Activated naive CD8-positive, alpha-beta T cell treated with anti-CD3 and anti-CD28 coated beads, Interleukin-2, amount 10 ng/mL, durations not matched to agents 7 days and 5 days (primary cell): Measurements from ENCODE around the gene MFGE8. TPM values are rescaled to one million over a fixed set of nuclear protein-coding genes. Genes with fewer than 3 reads are reported as not detected.

Source experiments
- ATAC-seq: fragments of 150-1000 bp; cut with Tn5 transposase; one replicate; pipeline ENCODE4 v1.10.0; 2021; ENCODE audit warnings: low read depth, moderate library complexity
- POLR2A ChIA-PET: fragments of 350-600 bp; sonication (Branson Sonifier 250); formaldehyde crosslinking; loops from one replicate; lab custom pipeline; 2021; ENCODE audit warnings: antibody characterized with exemption; lab: Charles Lee
- DNase-seq: peaks from one replicate; pipeline ENCODE4 v3.0.0; 2021
- H3K27ac Mint-ChIP-seq: one replicate; pipeline ENCODE4 v1.8.0; 2022; ENCODE audit warnings: mild to moderate bottlenecking, mixed read lengths
- H3K27me3 Mint-ChIP-seq: one replicate; pipeline ENCODE4 v1.8.0; 2022; ENCODE audit warnings: mild to moderate bottlenecking, moderate library complexity, mixed read lengths
- H3K36me3 Mint-ChIP-seq: one replicate; pipeline ENCODE4 v1.8.0; 2021; ENCODE audit warnings: mild to moderate bottlenecking, mixed read lengths
- H3K4me1 Mint-ChIP-seq: one replicate; pipeline ENCODE4 v1.8.0; 2021; ENCODE audit warnings: mixed read lengths
- H3K4me3 Mint-ChIP-seq: one replicate; pipeline ENCODE4 v1.8.0; 2022; ENCODE audit warnings: mild to moderate bottlenecking, moderate library complexity, mixed read lengths
- H3K9me3 Mint-ChIP-seq: one replicate; pipeline ENCODE4 v1.8.0; 2021; ENCODE audit warnings: mixed read lengths
- total RNA-seq, 2 experiments: library from RNA; stranded (reverse); gene quantifications; one replicate each; pipeline ENCODE4 v1.2.3, GENCODE V29; 2021

Gene MFGE8
- total RNA-seq, 2 experiments from 2014 or later = 94.7 to 100 TPM

DNA sequence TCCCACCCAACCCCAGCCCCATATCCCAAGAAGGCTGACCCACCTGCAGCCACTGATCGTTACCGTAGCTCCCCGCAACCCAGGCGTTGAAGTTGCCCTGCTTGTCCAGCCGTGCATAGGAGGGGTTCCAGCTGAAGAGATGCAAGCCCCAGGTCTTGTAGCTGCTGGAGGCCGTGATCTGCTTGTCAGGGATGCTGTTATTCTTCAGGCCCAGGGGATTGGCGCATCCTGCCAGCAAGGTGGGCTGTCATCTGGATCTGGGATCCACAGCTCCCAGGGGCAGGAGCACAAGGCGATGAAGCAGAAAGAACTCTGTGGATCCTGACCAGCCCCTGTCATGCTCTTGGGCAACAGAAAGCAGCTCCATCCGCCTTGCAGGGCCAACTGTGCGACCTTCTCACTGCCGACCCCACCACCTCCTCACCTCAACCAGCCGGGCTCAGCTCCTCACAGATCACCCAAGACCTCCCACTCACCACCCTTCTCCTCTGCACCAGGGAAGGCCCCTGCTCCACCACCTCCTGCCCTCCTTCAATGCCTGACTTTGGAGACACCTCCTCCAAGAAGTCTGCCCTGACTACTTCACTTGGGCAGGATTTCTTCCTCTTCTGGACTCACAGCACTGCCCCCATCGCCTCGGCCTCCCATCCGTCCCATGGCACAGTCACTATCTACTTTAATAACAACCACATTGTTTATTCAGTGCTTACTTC, 11.5 kb downstream of the MFGE8 start:
- ATAC-seq (no peak), DNase-seq (no peak)
- Mint-ChIP-seq H3K4me3 (no peak overlapping the region), H3K9me3 (no peaks in the 10 kb centered on the region), H3K27ac (peak overlapping the region; percentile 50), H3K4me1 (peaks cover 33% of the 10 kb centered on the region), H3K36me3 (peaks cover 7% of the 10 kb centered on the region), H3K27me3 (no peaks in the 10 kb centered on the region)
- POLR2A ChIA-PET = interaction anchor here (2.4 kb wide), 1 partner anchor 11 kb away, joined by 9 read pairs; the partner anchor contains the start of gene MFGE8

DNA sequence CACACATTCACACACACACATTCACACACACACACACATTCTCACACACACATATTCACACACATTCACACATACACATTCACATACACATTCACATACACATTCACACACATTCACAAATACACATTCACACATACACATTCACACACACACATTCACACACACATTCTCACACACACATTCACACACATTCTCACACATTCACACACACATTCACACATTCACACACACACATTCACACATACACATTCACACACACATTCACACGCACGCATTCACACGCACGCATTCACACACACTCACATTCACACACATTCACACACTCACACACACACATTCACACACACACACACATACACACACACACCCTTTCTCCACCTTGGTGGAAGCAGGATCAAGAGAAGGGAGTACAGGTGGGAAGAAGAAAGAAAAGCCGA, 12.2 kb downstream of the MFGE8 start:
- Mint-ChIP-seq H3K4me3 (no peak overlapping the region), H3K27me3 (no peaks in the 10 kb centered on the region), H3K36me3 (peaks cover 7% of the 10 kb centered on the region), H3K4me1 (peaks cover 36% of the 10 kb centered on the region), H3K9me3 (no peaks in the 10 kb centered on the region), H3K27ac (peak overlapping the region; percentile 72)
- no peak for DNase-seq
- no peak for ATAC-seq
- POLR2A ChIA-PET = no interaction called here

DNA sequence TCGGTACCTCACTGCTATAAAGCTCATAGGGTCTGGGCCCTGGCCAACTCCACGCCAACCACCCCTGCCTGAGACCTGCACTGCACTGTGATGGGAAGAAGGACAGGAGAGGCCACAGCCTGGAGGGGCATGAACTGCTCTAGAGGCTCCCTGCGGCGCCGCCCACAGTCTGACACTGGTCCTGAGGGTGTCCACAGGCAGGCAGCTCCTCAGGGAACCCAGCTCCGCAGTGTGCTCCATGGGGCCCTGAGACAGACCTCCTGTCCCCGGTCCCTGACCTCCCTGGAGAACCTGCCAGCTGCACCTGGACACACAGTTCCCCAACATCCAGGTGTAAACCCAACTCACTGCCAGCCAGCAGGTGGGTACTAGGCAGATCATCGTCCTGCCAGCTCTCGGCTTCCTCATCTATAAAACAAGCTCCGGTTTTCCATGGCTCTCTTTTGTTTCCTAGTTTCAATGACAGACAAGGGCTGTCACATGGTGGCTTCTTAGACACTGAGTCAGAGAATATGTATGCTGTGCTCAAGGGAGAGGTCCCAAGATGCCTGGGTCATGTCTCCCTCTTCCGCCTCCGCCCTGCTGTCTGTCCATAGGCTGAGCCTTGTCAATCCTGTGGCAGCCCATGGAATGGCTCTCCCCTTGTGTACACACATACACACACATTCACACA, 12.7 kb downstream of the MFGE8 start:
- no peak overlapping the region for H3K4me3 Mint-ChIP-seq
- DNase-seq = no peak
- no peaks in the 10 kb centered on the region for H3K9me3 Mint-ChIP-seq
- peaks cover 39% of the 10 kb centered on the region for H3K4me1 Mint-ChIP-seq
- H3K27ac Mint-ChIP-seq = peak overlapping the region; percentile 72
- ATAC-seq = no peak
- POLR2A ChIA-PET = no interaction called here
- peaks cover 7% of the 10 kb centered on the region for H3K36me3 Mint-ChIP-seq
- H3K27me3 Mint-ChIP-seq = no peaks in the 10 kb centered on the region

DNA sequence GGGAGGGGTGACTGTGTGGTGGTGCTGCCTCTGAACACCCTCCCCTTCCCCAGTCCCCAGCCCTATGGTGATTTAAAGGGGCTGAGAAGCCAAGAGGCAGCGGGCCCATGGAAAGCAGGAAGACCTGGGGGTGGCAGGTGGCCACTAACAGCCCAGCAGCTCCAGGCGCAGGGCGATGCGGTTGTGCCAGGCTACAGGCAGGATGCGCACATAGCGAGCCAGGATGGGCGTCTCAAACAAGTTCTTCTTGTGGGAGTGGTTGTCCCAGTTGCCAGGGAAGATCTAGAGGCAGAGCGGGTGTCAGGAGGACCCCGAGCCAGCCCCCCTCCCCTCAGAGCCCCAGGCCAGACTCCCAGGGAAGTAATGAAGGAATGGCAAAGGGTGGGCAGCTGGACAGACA, 13.9 kb downstream of the MFGE8 start:
- H3K4me1 Mint-ChIP-seq = peaks cover 32% of the 10 kb centered on the region
- no peak overlapping the region for H3K27ac Mint-ChIP-seq

DNA sequence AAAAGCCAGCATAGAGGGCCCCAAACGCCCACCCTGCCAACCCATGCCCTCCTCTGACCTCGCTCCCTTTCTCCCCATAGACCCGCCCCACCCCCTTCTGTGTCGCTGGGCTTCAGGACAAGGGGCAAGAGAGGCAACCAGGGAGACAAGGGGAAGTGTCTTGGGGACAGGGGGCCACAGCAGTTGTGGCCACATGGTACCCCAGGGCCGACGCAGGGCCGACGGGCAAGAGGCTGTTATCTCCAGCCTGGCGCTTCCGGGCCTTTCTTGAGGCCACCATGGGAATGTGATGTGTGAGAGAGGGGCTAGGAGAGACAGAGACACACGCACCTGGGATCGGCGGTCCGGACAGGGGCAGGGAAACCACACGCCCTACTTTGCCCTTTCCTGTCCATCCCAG, 14.4 kb downstream of the MFGE8 start:
- Mint-ChIP-seq H3K27ac (no peak overlapping the region), H3K4me3 (no peak overlapping the region), H3K27me3 (no peaks in the 10 kb centered on the region), H3K9me3 (no peaks in the 10 kb centered on the region), H3K4me1 (peaks cover 32% of the 10 kb centered on the region), H3K36me3 (peaks cover 4% of the 10 kb centered on the region)
- ATAC-seq (no peak), DNase-seq (no peak)
- POLR2A ChIA-PET = no interaction called here

More for the DNA sequence above, 13.9 kb downstream of the MFGE8 start:
- H3K36me3 Mint-ChIP-seq = peaks cover 7% of the 10 kb centered on the region
- no peaks in the 10 kb centered on the region for H3K27me3 Mint-ChIP-seq
- ATAC-seq (no peak), DNase-seq (no peak)
- no peak overlapping the region for H3K4me3 Mint-ChIP-seq
- no peaks in the 10 kb centered on the region for H3K9me3 Mint-ChIP-seq
- POLR2A ChIA-PET = no interaction called here

DNA sequence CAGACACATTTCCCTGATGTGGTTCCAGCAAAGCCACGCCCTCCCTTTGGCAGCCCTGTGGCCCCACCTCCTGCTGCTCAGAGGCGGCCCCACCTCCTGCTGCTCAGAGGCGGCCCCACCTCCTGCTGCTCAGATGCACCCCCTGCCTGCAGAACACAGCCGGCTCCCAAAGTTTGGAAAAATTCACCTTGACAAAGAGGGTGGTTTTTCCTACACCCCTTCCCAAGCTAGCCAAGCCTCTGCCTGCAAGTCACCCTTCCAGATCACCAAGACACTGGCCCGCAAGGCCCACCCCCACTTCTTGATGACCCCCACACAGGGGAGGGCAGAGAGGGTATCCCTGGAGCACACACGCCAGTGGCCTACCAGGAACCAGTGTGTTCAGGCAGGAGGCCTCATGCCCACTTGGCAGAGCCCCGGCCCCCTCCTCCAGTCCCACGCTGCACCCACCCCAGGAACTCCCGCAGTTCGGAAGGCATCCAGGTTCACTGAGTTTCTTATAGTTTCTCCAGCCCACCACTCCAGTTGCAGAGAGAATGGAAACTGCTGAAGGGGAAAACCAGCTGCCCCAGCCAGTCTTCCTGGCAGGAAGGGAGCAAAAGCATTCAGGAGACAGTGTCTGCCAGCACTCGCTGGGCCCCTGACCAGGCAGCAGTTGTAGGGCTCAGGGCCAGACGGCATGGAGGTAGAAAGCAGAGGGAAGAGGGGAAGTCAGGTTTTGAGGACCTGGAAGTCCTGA, 15.6 kb downstream of the MFGE8 start:
- Mint-ChIP-seq H3K9me3 (no peaks in the 10 kb centered on the region), H3K27me3 (no peaks in the 10 kb centered on the region), H3K4me1 (peaks cover 33% of the 10 kb centered on the region), H3K4me3 (peak overlapping the region; percentile 63), H3K27ac (peak overlapping the region; percentile 36), H3K36me3 (peaks cover 4% of the 10 kb centered on the region)
- DNase-seq (peak; percentile 83), ATAC-seq (peak; percentile 88)
- POLR2A ChIA-PET = interaction anchor here (0.6 kb wide), 1 partner anchor 309 kb away, joined by 5 read pairs; no protein-coding TSS in a partner anchor

DNA sequence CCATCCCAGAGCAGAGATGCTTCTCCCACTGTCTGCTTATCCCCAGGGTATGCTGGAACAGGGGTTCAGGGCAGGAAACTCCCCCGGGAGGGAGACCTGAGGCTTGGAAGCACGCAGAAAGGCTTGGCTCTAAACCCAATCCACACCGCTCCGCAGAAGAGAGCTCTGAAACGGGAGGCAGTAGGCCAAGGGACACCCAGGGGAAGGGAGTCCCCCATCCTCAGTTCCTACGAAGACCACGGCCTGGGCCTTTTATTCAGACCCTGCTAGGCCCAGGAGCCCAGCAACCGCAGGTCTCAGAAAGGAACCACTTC, 16.1 kb downstream of the MFGE8 start:
- no peaks in the 10 kb centered on the region for H3K27me3 Mint-ChIP-seq
- POLR2A ChIA-PET = no interaction called here
- no peak for DNase-seq
- peak overlapping the region; percentile 76 for H3K27ac Mint-ChIP-seq
- peaks cover 33% of the 10 kb centered on the region for H3K4me1 Mint-ChIP-seq
- peaks cover 4% of the 10 kb centered on the region for H3K36me3 Mint-ChIP-seq
- ATAC-seq = no peak
- no peaks in the 10 kb centered on the region for H3K9me3 Mint-ChIP-seq
- H3K4me3 Mint-ChIP-seq = peak overlapping the region; percentile 63

DNA sequence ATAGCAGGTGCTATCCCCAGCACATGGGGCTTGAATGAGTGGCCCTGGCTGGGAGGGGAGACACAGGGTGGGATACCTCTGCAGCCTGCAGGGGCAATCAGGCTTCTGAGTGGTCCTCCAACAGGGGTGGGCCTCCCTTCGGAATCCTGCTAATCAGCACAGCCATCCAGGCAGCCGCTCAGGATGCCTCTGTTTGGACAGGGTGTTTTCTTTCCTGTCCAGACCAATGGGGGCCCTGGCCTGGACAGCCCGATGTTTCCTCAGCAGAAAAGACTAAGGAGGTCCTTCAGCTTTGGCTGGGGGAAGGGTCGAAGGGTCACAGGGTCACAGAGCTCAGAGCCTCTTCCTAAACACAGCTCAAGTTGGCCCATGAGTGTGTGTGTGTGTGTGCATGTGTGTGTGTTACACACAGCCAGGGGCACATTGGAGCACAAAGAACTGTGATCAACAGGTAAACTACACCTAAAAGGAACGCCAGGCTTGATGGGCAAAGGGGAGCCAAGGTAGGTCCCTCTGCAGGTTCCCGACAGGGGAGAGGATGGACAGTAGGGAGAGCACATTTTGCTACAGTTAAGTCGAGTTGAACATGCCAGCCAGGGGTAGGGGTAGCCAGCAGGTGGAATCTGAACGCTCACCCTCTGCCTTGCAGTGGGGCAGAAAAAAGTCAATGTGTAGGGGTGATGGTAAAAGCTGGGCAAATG, 16.7 kb downstream of the MFGE8 start:
- H3K4me3 Mint-ChIP-seq = peak overlapping the region; percentile 63
- DNase-seq (no peak), ATAC-seq (no peak)
- POLR2A ChIA-PET = interaction anchor here (1.4 kb wide), 1 partner anchor 429 kb away, joined by 4 read pairs; the partner anchor contains the start of genes MRPL46 and MRPS11
- H3K27me3 Mint-ChIP-seq = no peaks in the 10 kb centered on the region
- peaks cover 34% of the 10 kb centered on the region for H3K4me1 Mint-ChIP-seq
- peak overlapping the region; percentile 76 for H3K27ac Mint-ChIP-seq
- no peaks in the 10 kb centered on the region for H3K9me3 Mint-ChIP-seq
- H3K36me3 Mint-ChIP-seq = peaks cover 4% of the 10 kb centered on the region

DNA sequence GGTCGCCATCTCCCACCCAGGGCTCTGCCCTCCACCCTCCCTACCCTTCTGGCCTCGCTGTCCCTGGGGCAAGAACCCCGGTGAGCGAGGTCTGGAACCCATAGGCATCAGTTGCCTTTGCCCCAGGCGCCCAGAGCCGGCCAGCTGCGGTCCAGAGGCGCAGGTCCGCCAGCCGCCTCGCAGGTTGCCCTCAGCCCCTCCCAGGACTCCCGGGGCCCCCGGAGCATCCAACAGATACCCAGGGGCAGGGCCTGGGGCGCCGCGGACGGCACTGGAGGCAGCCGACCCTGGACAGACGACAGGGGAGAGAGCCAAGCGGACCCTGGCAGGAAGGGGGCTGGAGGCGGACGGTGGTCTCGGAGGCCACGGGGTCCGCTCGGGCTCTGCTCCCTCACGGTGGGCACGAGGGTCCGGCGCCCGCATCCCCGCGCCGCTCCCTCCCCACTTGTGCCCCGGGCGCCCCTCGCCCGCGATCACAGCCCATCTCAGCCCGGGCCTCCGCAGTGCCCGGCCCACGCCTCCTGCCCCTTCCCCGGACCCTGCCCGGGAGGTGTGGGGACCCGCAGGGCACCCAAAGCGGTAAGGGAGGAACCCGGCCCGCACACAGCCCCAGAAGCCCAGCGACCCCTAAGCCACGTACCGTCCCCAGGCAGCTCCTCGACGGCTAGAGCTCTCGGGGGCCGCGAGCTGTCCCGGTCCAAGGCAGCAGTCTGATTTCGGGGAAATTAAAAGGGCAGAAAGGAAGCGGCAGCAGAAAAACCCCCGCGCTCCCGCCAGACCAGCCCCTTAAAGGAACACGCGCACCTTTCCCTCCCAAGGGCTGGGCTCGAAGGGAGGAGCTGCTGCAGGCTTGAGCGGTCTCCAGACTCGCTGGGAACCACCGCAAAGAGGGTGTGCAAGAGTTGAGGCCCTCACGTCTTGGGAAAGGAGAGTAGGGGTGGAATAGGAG, 18.1 kb downstream of the MFGE8 start, which contains the start of gene HAPLN3:
Gene HAPLN3 (minus strand): TSS at position 726 of the 949 bp plus-strand sequence. CDS start 8,246 bp downstream, outside the sequence.
- Mint-ChIP-seq H3K27me3 (no peaks in the 10 kb centered on the region), H3K36me3 (peaks cover 1% of the 10 kb centered on the region), H3K4me1 (peaks cover 32% of the 10 kb centered on the region), H3K27ac (peak within 1 kb of the TSS; percentile 84), H3K4me3 (peak within 1 kb of the TSS; percentile 87), H3K9me3 (no peaks in the 10 kb centered on the region)
- peak; percentile 36 for ATAC-seq
- peak; percentile 68 for DNase-seq
- POLR2A ChIA-PET = interaction anchor here (0.7 to 2.0 kb wide), 4 partner anchors 10 to 428 kb away, joined by 3 to 17 read pairs (median 4); partner anchors contain the start of genes MRPL46 and MRPS11

DNA sequence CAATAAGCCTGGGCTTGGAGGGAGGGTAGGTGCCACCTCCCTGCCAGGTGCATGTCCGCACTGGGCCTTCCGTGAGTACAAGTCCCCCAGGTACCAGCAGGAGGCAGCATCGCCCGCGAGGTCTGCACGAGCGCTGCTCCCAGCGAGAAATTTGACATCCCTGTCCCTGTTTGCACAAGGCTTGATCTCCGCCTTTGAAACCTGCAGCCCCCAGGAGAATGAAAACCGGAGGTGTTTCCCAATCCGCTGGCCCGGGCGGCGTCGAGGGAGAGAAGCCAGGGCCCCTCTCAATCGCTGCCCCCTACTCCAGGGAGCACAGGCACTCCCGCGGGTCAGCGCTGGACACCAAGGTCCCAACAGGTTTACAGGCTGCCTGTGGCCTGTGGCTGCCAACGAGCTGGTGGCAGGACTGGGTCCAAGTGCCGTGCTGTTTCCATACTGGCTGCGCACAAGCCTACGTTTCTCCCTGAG, 18.8 kb downstream of the MFGE8 start:
- peak overlapping the region; percentile 78 for H3K27ac Mint-ChIP-seq
- H3K4me3 Mint-ChIP-seq = peak overlapping the region; percentile 87
- POLR2A ChIA-PET = interaction anchor here (1.0 to 2.0 kb wide), 2 partner anchors 10 to 15 kb away, joined by 3 to 17 read pairs; no protein-coding TSS in a partner anchor
- DNase-seq (peak; percentile 88), ATAC-seq (peak; percentile 58)
- peaks cover 1% of the 10 kb centered on the region for H3K36me3 Mint-ChIP-seq
- H3K4me1 Mint-ChIP-seq = peaks cover 32% of the 10 kb centered on the region
- H3K9me3 Mint-ChIP-seq = no peaks in the 10 kb centered on the region
- no peaks in the 10 kb centered on the region for H3K27me3 Mint-ChIP-seq

DNA sequence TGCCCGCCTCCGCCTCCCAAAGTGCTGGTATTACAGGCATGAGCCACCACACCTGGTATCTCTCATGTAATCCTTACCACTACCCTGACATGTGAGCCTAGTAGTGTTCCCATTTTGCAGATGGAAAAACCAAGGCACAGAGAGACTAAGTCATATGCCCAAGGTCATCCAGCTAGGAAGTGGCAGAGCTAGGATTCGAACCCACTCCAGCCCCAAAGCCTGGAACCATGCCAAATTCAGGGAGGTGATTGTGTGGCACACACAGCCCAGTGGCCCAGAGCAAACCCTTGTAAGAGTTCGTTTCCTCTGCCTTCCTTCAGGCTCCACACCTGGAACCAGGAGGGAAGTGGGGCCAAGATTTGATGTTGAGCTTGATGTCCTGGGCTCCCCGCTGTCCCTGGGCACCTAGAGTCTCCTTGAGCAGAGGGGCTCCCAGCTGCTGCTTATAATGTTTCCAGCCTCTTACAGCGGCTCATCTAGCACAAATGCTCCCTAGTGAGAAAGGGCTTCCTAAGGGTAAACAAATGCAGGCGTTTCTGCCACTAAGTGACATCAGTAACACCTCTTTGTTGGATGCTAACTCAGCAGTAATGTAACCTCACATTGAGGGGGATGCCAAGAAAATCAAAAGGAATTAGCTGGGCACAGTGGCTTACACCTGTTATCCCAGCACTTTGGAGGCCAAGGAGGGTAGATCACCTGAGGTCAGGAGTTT, 21.5 kb downstream of the MFGE8 start:
- peaks cover 21% of the 10 kb centered on the region for H3K4me1 Mint-ChIP-seq
- no peaks in the 10 kb centered on the region for H3K9me3 Mint-ChIP-seq
- DNase-seq (no peak), ATAC-seq (no peak)
- H3K27me3 Mint-ChIP-seq = no peaks in the 10 kb centered on the region
- H3K4me3 Mint-ChIP-seq = no peak overlapping the region
- H3K27ac Mint-ChIP-seq = no peak overlapping the region
- peaks cover 4% of the 10 kb centered on the region for H3K36me3 Mint-ChIP-seq
- POLR2A ChIA-PET = interaction anchor here (1.1 kb wide), 1 partner anchor 11 kb away, joined by 4 read pairs; no protein-coding TSS in a partner anchor
